Neuronal stem cell (in vitro differentiated cells): ENCODE data around the gene THOC6.

ENCODE experiments used
- DNase-seq: peaks from one replicate; pipeline ENCODE4 v3.0.0-alpha.2; 2013; ENCODE audit warnings: low spot score
- H2AFZ ChIP-seq: one replicate; pipeline ENCODE4 v1.6.1; 2013; ENCODE audit warnings: mild to moderate bottlenecking, low read length, inconsistent platforms
- H2AK5ac ChIP-seq: 2 replicates; pipeline ENCODE4 v1.6.1; 2013; ENCODE audit warnings: low read depth, mild to moderate bottlenecking, inconsistent platforms, low read length, moderate library complexity, mixed read lengths
- H2BK120ac ChIP-seq: 2 replicates; pipeline ENCODE4 v1.6.1; 2013; ENCODE audit warnings: low read depth, mild to moderate bottlenecking, inconsistent platforms, low read length, moderate library complexity, mixed read lengths
- H2BK12ac ChIP-seq: one replicate; pipeline ENCODE4 v1.6.1; 2013; ENCODE audit warnings: low read length, inconsistent platforms
- H2BK15ac ChIP-seq: 2 replicates; pipeline ENCODE4 v1.6.1; 2013; ENCODE audit warnings: mild to moderate bottlenecking, low read length, inconsistent platforms, mixed read lengths
- H2BK5ac ChIP-seq: one replicate; pipeline ENCODE4 v1.6.1; 2013; ENCODE audit warnings: inconsistent platforms, mild to moderate bottlenecking, low read length, moderate library complexity
- H3K14ac ChIP-seq: one replicate; pipeline ENCODE4 v1.6.1; 2013; ENCODE audit warnings: low read length, inconsistent platforms
- H3K18ac ChIP-seq: 2 replicates; pipeline ENCODE4 v1.6.1; 2013; ENCODE audit warnings: low read length, inconsistent platforms
- H3K23ac ChIP-seq: 2 replicates; pipeline ENCODE4 v1.6.1; 2013; ENCODE audit warnings: low read depth, mild to moderate bottlenecking, mixed read lengths, low read length, inconsistent platforms; ENCODE audit not compliant: poor library complexity
- H3K27ac ChIP-seq: replicated peaks from 3 replicates; pipeline ENCODE4 v1.5.1; 2013; ENCODE audit warnings: low read length, inconsistent platforms
- H3K27me3 ChIP-seq, 3 experiments: 2 replicates each; pipeline ENCODE4 v1.6.1; 2013; ENCODE audit warnings: low read length in 3 of 3, mild to moderate bottlenecking in 2 of 3, inconsistent platforms in 1 of 3, low read depth in 1 of 3, mixed read lengths in 1 of 3, moderate library complexity in 1 of 3; ENCODE audit not compliant: control insufficient read depth in 3 of 3, insufficient read depth in 3 of 3
- H3K36me3 ChIP-seq, 2 donors: replicated peaks in 1 of 2; 2 replicates each; pipeline ENCODE4 v1.6.1; 2013; ENCODE audit warnings: low read length in 2 of 2; ENCODE audit not compliant: control insufficient read depth in 2 of 2, insufficient read depth in 2 of 2
- H3K4ac ChIP-seq: 2 replicates; pipeline ENCODE4 v1.6.1; 2013; ENCODE audit warnings: inconsistent platforms, mild to moderate bottlenecking, low read length, moderate library complexity
- H3K4me1 ChIP-seq, 2 donors: 1 replicate in 1 of 2; 2 replicates in 1 of 2; pipeline ENCODE4 v1.6.1; 2013; ENCODE audit warnings: low read length in 2 of 2, low read depth in 1 of 2; ENCODE audit not compliant: control insufficient read depth in 2 of 2, insufficient read depth in 1 of 2
- H3K4me2 ChIP-seq: one replicate; pipeline ENCODE4 v1.6.1; 2013; ENCODE audit warnings: mild to moderate bottlenecking, low read length, inconsistent platforms; ENCODE audit not compliant: insufficient read depth, poor library complexity, severe bottlenecking
- H3K4me3 ChIP-seq, 2 donors: 2 replicates each; pipeline ENCODE4 v1.5.1; 2013; ENCODE audit warnings: low read length in 2 of 2, mild to moderate bottlenecking in 2 of 2, inconsistent platforms in 1 of 2, moderate library complexity in 1 of 2
- H3K79me1 ChIP-seq: one replicate; pipeline ENCODE4 v1.6.1; 2013; ENCODE audit warnings: low read depth, mild to moderate bottlenecking, inconsistent platforms, low read length, moderate library complexity
- H3K9ac ChIP-seq: one replicate; pipeline ENCODE4 v1.6.1; 2013; ENCODE audit warnings: mild to moderate bottlenecking, low read depth, low read length, inconsistent platforms; ENCODE audit not compliant: poor library complexity
- H3K9me3 ChIP-seq, 2 donors: replicated peaks in 1 of 2; 2 replicates each; pipeline versions ENCODE3 to v1.6.1; 2013; ENCODE audit warnings: low read length in 2 of 2, mild to moderate bottlenecking in 2 of 2, inconsistent platforms in 1 of 2, low read depth in 1 of 2, mixed read lengths in 1 of 2, moderate library complexity in 1 of 2; ENCODE audit not compliant: control insufficient read depth in 2 of 2, insufficient read depth in 1 of 2
- H4K8ac ChIP-seq: one replicate; pipeline ENCODE4 v1.6.1; 2013; ENCODE audit warnings: low read depth, mild to moderate bottlenecking, inconsistent platforms, low read length, moderate library complexity
- H4K91ac ChIP-seq: one replicate; pipeline ENCODE4 v1.6.1; 2013; ENCODE audit warnings: low read length, low read depth, mild to moderate bottlenecking, inconsistent platforms; ENCODE audit not compliant: poor library complexity
- WGBS, 2 donors: extraction: QIAGEN DNeasy Blood & Tissue Kit; methylation state at CpG; one replicate each; pipeline ENCODE4 v1.1.7; 2013; ENCODE audit warnings: missing lambda C conversion rate in 2 of 2, mixed read lengths in 1 of 2; ENCODE audit not compliant: insufficient read length in 2 of 2, insufficient replicate concordance in 1 of 2; ENCODE audit errors: extremely low coverage in 2 of 2; 5-methylcytosine and 5-hydroxymethylcytosine counted together

The THOC6 gene

DNA sequence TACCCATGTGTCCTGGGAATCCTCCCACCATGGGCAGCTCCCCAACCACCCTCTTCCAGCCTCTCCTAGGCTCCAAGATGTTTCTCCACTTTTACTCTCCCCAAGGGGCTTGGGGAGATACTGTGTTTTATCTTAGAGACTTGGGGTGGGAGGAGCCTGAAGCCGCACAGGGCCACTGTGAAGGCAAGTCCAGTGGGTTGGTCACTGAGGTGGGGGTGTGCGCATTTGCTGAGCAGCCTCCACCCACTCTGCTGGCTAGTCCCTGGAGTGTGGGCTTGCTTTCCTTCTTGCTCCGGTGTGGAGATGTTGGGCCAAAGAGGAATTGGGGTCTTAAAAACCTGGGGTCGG, 15.2 kb upstream of the THOC6 start:
- peak overlapping the region; percentile 25 for H3K23ac ChIP-seq
- H3K18ac ChIP-seq = peak overlapping the region; percentile 52
- H2BK5ac ChIP-seq = no peak overlapping the region
- no peak overlapping the region for H3K4me3 ChIP-seq
- no peaks in the 10 kb centered on the region for H3K9me3 ChIP-seq
- H3K27me3 ChIP-seq = peaks cover 31 to 82% (median 73%) of the 10 kb centered on the region in 3 experiments
- no peak overlapping the region for H3K4me2 ChIP-seq
- no peak for DNase-seq
- no peak overlapping the region for H4K91ac ChIP-seq
- H3K4ac ChIP-seq = no peak overlapping the region
- WGBS, 2 donors = no CpG with 5 or more reads among the region's 4 CpGs
- H3K79me1 ChIP-seq = no peaks in the 10 kb centered on the region
- no peaks in the 10 kb centered on the region for H3K36me3 ChIP-seq
- H3K14ac ChIP-seq = peak overlapping the region; percentile 47
- no peak overlapping the region for H2BK12ac ChIP-seq
- H4K8ac ChIP-seq = no peak overlapping the region
- H3K27ac ChIP-seq = no peak overlapping the region
- no peak overlapping the region for H2BK15ac ChIP-seq
- peak overlapping the region; percentile 40 for H2AK5ac ChIP-seq
- H3K9ac ChIP-seq = no peak overlapping the region
- no peak overlapping the region for H2BK120ac ChIP-seq
- H2AFZ ChIP-seq = no peak overlapping the region
- peaks cover 19 to 25% of the 10 kb centered on the region in 2 donors for H3K4me1 ChIP-seq

- H3K27me3 ChIP-seq = peaks cover 29 to 82% (median 80%) of the 10 kb centered on the region in 3 experiments
- H3K9me3 ChIP-seq = no peaks in the 10 kb centered on the region
- H3K4me2 ChIP-seq = peak overlapping the region; percentile 28
- no peak overlapping the region for H3K14ac ChIP-seq
- H2BK120ac ChIP-seq = no peak overlapping the region
- peak overlapping the region; percentile 78 for H3K18ac ChIP-seq
- no peaks in the 10 kb centered on the region for H3K79me1 ChIP-seq
- H2BK5ac ChIP-seq = no peak overlapping the region
- no peak overlapping the region for H3K27ac ChIP-seq
- H2AK5ac ChIP-seq = no peak overlapping the region
- peaks cover 19 to 25% of the 10 kb centered on the region in 2 donors for H3K4me1 ChIP-seq
- H4K8ac ChIP-seq = no peak overlapping the region
- no peak overlapping the region for H2BK15ac ChIP-seq
- H3K4me3 ChIP-seq = no peak overlapping the region
- no peak for DNase-seq
- no peak overlapping the region for H3K4ac ChIP-seq
- H3K23ac ChIP-seq = no peak overlapping the region
- no peak overlapping the region for H3K9ac ChIP-seq
- H2AFZ ChIP-seq = peak overlapping the region; percentile 81
- H4K91ac ChIP-seq = no peak overlapping the region
- H3K36me3 ChIP-seq = no peaks in the 10 kb centered on the region
- H2BK12ac ChIP-seq = no peak overlapping the region
- no CpG with 5 or more reads among the region's 21 CpGs for WGBS, 2 donors
These were observed 14.1 kb upstream of the THOC6 start for GRCh38 chr16:3009568-3010390.

- Histone ChIP-seq H2AK5ac (peak overlapping the region; percentile 97), H3K14ac (no peak overlapping the region), H3K18ac (peak overlapping the region; percentile 48), H3K36me3 (no peaks in the 10 kb centered on the region), H3K4me2 (no peak overlapping the region), H3K79me1 (no peaks in the 10 kb centered on the region), H3K27me3 (peaks cover 27 to 82% (median 74%) of the 10 kb centered on the region in 3 experiments), H3K4me1 (peaks cover 19 to 25% of the 10 kb centered on the region in 2 donors), H3K23ac (no peak overlapping the region), H3K4me3 (no peak overlapping the region), H2BK15ac (peak overlapping the region; percentile 14), H4K91ac (no peak overlapping the region), H3K4ac (no peak overlapping the region), H2AFZ (no peak overlapping the region), H3K9ac (no peak overlapping the region), H2BK12ac (no peak overlapping the region), H3K27ac (no peak overlapping the region), H2BK5ac (peak overlapping the region; percentile 48), H4K8ac (no peak overlapping the region), H2BK120ac (no peak overlapping the region), H3K9me3 (no peaks in the 10 kb centered on the region)
- WGBS, 2 donors = no CpG with 5 or more reads among the region's 8 CpGs
- DNase-seq = no peak
These were observed 13.3 kb upstream of the THOC6 start for GRCh38 chr16:3010510-3010909.

DNA sequence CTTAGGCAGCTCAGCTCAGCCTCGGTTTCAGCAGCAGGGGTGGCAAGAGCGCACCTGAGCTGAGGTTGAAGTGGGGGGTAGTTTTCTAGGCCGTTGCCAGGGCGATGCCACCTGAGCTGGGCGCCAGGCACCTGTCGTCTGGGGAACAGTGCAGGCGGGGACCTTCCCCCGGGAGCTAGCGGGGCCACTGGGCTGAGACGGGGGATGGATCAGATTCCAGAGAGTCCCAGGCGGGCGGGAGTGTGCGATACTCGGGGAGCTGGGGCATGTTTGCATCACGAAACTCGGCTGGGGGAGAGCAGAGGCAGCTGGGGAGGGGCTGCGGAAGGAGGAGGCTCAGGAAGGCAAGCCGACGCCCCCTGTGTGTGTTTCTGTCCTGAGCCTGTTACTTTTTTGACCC, 11.6 kb upstream of the THOC6 start:
- no peak overlapping the region for H3K27ac ChIP-seq
- H4K8ac ChIP-seq = no peak overlapping the region
- H3K79me1 ChIP-seq = peaks cover under 1% of the 10 kb centered on the region
- H2BK120ac ChIP-seq = no peak overlapping the region
- no peak overlapping the region for H2BK15ac ChIP-seq
- no peak overlapping the region for H2AK5ac ChIP-seq
- WGBS, 2 donors = no CpG with 5 or more reads among the region's 19 CpGs
- H3K4me2 ChIP-seq = peak overlapping the region; percentile 64
- no peak overlapping the region for H2BK5ac ChIP-seq
- DNase-seq = no peak
- H4K91ac ChIP-seq = no peak overlapping the region
- H3K4me3 ChIP-seq = peak overlapping the region in 1 of 2 donors; percentile 30
- H3K4me1 ChIP-seq = peaks cover 21 to 22% of the 10 kb centered on the region in 2 donors
- H3K9me3 ChIP-seq = no peaks in the 10 kb centered on the region
- peak overlapping the region; percentile 89 for H3K18ac ChIP-seq
- no peaks in the 10 kb centered on the region for H3K36me3 ChIP-seq
- H2BK12ac ChIP-seq = peak overlapping the region; percentile 41
- H3K14ac ChIP-seq = peak overlapping the region; percentile 64
- peak overlapping the region; percentile 97 for H3K23ac ChIP-seq
- peak overlapping the region; percentile 80 for H2AFZ ChIP-seq
- peaks cover 21 to 75% (median 65%) of the 10 kb centered on the region in 3 experiments for H3K27me3 ChIP-seq
- no peak overlapping the region for H3K4ac ChIP-seq
- H3K9ac ChIP-seq = peak overlapping the region; percentile 63
